WI38 (cell line): ENCODE data around the gene CRIM1.

Source experiments
- H3K4me3 ChIP-seq: 2 replicates; pipeline ENCODE4 v1.5.1; 2011; ENCODE audit warnings: low read depth, mild to moderate bottlenecking, control low read depth, low read length
- TF ChIP-seq, protein P1 (sequence below): IDR thresholded peaks from 2 replicates; pipeline ENCODE4 v1.5.1; 2012; ENCODE audit warnings: low read depth, mild to moderate bottlenecking, control low read depth, low read length

Gene CRIM1

DNA sequence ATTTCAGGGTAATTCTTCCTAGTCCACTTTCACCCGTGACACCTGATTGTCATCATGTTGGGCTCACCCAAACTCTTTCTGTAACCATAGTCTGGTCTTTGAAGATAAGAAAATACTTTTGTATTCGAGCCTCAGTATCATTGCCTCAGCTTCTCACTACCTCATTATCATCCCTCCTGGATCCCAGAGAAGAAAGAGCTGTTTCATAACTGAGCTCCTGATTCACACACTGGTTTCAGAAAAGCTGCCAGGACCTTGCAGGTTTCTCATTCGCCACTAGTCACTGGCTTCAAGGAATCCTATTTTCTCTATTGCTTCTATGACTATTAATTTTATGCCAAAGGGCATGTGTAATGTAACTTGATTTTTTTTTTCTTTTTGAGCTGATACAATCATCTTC is 2.9 kb upstream of the CRIM1 start:
- TF ChIP-seq, protein P1, sequence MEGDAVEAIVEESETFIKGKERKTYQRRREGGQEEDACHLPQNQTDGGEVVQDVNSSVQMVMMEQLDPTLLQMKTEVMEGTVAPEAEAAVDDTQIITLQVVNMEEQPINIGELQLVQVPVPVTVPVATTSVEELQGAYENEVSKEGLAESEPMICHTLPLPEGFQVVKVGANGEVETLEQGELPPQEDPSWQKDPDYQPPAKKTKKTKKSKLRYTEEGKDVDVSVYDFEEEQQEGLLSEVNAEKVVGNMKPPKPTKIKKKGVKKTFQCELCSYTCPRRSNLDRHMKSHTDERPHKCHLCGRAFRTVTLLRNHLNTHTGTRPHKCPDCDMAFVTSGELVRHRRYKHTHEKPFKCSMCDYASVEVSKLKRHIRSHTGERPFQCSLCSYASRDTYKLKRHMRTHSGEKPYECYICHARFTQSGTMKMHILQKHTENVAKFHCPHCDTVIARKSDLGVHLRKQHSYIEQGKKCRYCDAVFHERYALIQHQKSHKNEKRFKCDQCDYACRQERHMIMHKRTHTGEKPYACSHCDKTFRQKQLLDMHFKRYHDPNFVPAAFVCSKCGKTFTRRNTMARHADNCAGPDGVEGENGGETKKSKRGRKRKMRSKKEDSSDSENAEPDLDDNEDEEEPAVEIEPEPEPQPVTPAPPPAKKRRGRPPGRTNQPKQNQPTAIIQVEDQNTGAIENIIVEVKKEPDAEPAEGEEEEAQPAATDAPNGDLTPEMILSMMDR: no peak
- H3K4me3 ChIP-seq: no peak overlapping the region

DNA sequence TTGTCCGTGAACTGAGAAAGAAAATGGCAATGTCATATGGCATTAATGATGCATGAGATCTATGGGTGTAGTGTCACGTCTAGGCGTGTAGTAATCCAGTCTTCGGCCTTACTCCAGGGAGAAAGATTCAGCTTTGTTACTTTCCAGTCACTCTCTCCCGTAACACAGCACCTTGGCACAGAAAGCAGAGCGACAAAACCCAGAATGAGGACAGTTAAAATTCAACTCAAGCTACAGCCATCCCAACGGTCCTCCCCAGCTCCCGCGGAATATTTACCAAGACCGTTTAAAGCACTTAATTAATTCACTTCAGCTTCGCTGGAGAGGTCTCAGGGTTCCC is 797 bp upstream of the CRIM1 start:
- peak overlapping the region; percentile 71 for H3K4me3 ChIP-seq
- TF ChIP-seq, protein P1: no peak

DNA sequence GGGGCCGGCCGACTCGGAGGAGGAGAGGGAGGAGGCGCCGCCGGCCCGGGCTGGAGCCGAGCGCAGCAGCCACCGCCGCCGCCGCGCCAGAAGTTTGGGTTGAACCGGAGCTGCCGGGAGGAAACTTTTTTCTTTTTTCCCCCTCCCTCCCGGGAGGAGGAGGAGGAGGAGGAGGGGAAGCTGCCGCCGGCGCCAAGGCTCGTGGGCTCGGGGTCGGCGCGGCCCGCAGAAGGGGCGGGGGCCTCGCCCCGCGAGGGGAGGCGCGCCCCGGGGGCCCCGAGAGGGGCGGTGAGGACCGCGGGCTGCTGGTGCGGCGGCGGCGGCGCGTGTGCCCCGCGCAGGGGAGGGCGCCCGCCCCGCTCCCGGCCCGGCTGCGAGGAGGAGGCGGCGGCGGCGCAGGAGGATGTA is 316 bp downstream of the CRIM1 start:
- TF ChIP-seq, protein P1: no peak
- H3K4me3 ChIP-seq: peak overlapping the region; percentile 97

DNA sequence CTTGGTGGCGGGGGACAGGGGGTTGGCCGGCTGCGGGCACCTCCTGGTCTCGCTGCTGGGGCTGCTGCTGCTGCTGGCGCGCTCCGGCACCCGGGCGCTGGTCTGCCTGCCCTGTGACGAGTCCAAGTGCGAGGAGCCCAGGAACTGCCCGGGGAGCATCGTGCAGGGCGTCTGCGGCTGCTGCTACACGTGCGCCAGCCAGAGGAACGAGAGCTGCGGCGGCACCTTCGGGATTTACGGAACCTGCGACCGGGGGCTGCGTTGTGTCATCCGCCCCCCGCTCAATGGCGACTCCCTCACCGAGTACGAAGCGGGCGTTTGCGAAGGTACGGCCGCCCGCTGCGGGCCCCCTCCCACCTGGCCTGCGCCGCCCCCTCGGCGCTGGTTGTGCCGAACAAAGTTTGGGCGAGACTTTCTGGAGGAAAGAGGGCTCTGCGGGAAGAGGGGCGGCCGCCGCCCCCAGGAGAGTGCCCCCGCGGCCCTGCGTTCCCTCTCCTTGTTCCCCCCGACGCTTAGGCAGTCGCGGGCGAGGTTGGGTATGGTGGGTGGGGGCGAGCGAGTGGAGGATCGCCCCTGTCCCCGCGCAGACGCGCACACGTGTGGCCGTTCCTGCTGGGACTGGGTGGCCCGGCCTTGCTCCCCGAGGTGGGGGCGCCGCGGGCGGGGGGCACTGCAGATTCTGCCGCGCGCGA is 866 bp downstream of the CRIM1 start:
- peak overlapping the region; percentile 97 for H3K4me3 ChIP-seq
- TF ChIP-seq, protein P1: no peak

DNA sequence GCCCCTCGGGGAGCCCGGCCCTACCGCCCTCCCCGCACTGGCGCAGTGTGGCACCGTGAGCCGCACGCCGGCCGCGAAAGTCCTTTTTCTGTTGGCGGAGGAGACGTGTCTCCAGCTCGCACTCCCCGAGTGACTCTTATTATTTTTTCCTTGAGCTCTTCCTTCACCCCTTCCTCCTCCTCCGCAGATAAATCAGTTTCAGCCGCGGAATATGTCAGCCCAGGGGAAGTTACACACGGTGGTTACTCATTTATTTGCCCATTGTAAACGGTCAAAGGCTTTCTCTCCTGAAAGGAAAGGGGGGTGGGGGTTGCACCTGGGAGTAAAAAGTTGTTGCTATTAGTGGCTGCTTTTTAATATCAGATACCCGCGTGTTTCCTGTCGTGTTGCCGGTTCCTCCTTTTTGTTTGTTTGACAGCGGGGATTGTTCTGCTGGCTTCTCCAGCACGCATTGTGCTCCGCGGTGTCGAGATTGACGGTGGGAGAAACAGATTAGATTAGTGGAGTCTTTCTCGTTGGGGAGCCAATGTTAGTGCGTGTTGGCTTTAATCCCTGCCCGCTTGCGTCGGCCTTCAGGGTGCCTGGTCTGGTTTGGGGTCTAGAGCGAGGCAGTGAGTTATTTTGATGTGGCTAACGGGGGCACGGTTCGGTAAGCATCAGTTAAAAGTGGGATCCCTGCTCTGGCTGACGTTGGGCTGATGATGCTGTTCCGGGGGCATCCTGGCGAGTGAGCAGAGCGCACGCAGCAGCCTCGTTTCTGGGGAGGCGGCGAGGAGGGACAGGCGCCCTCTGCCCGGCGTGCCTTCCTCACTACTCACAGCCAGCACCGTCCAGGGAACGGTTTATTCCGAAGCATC is 1.6 kb downstream of the CRIM1 start:
- peak overlapping the region; percentile 97 for H3K4me3 ChIP-seq
- TF ChIP-seq, protein P1: no peak

DNA sequence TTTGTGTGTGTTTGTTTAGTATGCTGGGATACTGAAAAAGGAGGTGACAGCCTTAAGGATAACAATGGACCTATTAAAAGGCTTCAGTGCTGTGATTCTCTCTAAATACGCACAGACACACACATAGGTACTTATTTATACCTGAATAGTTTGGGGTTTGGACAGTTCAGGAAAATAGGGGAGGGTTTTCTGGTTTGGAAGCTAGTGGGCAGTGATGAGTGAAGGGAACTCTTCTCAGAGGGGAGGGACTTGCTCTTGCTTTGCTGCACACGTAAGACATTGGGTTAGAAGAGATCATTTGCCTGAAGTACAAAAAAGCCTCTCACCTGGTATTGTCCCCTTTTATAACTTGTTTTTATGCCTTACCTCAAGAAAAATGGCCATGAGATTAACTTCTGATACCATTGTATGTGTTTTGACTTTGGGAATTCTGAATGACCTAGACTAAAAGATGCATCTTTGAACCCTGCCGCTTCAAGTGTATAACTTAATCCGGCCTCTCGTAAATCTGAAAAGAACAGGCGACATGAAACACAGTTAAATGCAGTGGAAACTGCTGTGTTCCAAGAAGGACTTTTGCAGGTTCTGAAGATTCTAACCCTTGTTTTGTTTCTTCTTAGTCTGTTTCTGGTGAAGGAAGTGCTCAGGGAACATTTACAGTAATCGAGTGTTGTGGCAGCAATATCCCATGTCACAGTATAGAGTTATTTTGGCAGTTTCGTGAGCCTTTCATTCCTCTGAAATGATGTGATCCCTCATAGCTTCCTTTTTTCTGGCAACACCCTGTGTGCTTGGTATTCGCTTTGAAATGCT is 2.5 kb downstream of the CRIM1 start:
- TF ChIP-seq, protein P1: peak; percentile 48
- peak overlapping the region; percentile 97 for H3K4me3 ChIP-seq

DNA sequence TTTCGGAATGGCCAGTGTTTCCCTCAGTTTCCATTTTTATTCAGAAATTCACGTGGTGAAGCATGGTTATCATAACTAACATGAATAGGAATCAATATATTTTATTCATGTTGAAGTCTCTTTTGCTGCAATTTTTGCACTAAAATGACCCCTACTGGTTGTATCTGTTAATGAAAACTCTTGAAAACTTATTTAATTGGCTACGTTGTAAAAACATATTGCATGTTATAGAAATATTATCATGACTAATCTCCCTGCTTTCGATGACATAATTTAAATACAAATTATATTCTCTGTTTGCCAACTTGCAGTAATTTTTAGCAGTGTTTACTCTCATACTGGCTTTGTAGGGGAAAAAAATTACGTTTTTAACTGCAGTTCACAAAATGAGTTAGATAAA is 3.5 kb downstream of the CRIM1 start:
- TF ChIP-seq, protein P1: no peak
- H3K4me3 ChIP-seq: peak overlapping the region; percentile 97
